PFSK-1 (cell line): ENCODE results near the gene FICD.

ENCODE experiments used
- FOXP2 ChIP-seq: optimal IDR thresholded peaks from 2 replicates; pipeline ENCODE3; 2011; ENCODE audit warnings: borderline replicate concordance, control low read depth, inconsistent platforms; ENCODE audit not compliant: insufficient read depth; ENCODE audit errors: extremely low read length, extremely low read depth
- POLR2AphosphoS5 ChIP-seq: IDR thresholded peaks from 2 replicates; pipeline ENCODE4 v1.6.1; 2012; ENCODE audit warnings: low read depth, mild to moderate bottlenecking, control low read depth, low read length, moderate library complexity
- SIN3A ChIP-seq: IDR thresholded peaks from 2 replicates; pipeline ENCODE4 v1.6.1; 2012; ENCODE audit warnings: mild to moderate bottlenecking, low read length, moderate library complexity, borderline replicate concordance; ENCODE audit not compliant: insufficient read depth
- TAF1 ChIP-seq: IDR thresholded peaks from 2 replicates; pipeline ENCODE4 v1.6.1; 2012; ENCODE audit warnings: low read length, control low read depth, borderline replicate concordance; ENCODE audit not compliant: insufficient read depth
- TF ChIP-seq, protein P1 (sequence below), 2 experiments: IDR thresholded peaks; 2 replicates each; pipeline versions ENCODE4 v1.6.1 to v1.8.0; 2011 to 2012; ENCODE audit warnings: low read depth in 2 of 2, low read length in 2 of 2, control low read depth in 1 of 2, inconsistent platforms in 1 of 2, mild to moderate bottlenecking in 1 of 2, moderate library complexity in 1 of 2; ENCODE audit not compliant: insufficient read depth in 1 of 2

FICD gene

DNA sequence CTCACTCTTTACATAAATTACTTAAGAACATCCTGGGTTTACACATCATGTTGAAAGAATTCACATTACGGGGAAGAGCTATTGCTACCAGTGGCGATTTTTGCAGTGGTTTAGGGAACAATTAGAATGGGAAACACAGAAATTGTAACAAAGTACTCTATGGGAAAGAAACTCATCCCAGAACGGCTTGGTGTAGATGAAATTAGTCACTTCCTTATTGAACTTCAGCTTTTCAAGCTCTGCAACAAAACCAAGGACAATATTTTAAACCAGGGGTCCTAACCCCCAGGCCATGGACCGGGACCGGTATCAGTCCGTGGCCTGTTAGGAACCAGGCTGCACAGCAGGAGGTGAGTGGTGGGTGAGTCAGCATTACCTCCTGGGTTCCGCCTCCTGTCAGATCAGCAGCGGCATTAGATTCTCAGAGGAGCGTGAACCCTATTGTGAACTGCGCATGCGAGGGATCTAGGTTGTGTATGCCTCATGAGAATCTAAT is 32.3 kb upstream of the FICD start:
- TF ChIP-seq POLR2AphosphoS5, result no peak
- TF ChIP-seq FOXP2, result no peak
- TF ChIP-seq, protein P1, sequence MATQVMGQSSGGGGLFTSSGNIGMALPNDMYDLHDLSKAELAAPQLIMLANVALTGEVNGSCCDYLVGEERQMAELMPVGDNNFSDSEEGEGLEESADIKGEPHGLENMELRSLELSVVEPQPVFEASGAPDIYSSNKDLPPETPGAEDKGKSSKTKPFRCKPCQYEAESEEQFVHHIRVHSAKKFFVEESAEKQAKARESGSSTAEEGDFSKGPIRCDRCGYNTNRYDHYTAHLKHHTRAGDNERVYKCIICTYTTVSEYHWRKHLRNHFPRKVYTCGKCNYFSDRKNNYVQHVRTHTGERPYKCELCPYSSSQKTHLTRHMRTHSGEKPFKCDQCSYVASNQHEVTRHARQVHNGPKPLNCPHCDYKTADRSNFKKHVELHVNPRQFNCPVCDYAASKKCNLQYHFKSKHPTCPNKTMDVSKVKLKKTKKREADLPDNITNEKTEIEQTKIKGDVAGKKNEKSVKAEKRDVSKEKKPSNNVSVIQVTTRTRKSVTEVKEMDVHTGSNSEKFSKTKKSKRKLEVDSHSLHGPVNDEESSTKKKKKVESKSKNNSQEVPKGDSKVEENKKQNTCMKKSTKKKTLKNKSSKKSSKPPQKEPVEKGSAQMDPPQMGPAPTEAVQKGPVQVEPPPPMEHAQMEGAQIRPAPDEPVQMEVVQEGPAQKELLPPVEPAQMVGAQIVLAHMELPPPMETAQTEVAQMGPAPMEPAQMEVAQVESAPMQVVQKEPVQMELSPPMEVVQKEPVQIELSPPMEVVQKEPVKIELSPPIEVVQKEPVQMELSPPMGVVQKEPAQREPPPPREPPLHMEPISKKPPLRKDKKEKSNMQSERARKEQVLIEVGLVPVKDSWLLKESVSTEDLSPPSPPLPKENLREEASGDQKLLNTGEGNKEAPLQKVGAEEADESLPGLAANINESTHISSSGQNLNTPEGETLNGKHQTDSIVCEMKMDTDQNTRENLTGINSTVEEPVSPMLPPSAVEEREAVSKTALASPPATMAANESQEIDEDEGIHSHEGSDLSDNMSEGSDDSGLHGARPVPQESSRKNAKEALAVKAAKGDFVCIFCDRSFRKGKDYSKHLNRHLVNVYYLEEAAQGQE (IDR thresholded peaks at IDR 0.05; ENCODE audit: insufficient read depth in 1 of 2, low read depth in 2 of 2, low read length in 2 of 2), result no peak
- no peak for TF ChIP-seq TAF1
- no peak for TF ChIP-seq SIN3A

- TF ChIP-seq SIN3A, result no peak
Observed at GRCh38 chr12:108483213-108484059, 31.6 kb upstream of the FICD start.

DNA sequence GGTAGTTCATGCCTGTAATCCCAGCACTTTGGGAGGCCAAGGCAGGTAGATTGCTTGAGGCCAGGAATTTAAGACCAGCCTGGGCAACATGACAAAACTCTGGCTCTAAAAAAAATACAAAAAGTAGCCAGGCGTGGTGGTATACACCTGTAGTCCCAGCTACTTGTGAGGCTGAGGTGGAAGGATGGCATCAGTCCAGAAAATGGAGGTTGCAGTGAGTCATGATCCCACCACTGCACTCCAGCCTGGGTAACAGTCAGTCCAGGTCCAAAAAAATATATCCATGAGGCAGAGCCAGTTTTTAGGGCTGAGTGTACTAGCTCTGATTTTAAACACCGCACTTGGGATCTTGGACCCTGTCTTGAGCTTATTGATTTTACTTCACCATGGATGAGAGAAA is 30.6 kb upstream of the FICD start:
- TF ChIP-seq, protein P1 (IDR thresholded peaks at IDR 0.05; ENCODE audit: insufficient read depth in 1 of 2, low read depth in 2 of 2, low read length in 2 of 2), result no peak
- TF ChIP-seq POLR2AphosphoS5 (no peak), SIN3A (no peak), FOXP2 (no peak), TAF1 (no peak)

GRCh38 chr12:108484845-108485244 is 30.2 kb upstream of the FICD start:
- TF ChIP-seq, protein P1 (IDR thresholded peaks at IDR 0.05; ENCODE audit: insufficient read depth in 1 of 2, low read depth in 2 of 2, low read length in 2 of 2), result no peak
- TF ChIP-seq TAF1, result no peak
- no peak for TF ChIP-seq POLR2AphosphoS5
- TF ChIP-seq SIN3A, result no peak
- TF ChIP-seq FOXP2, result no peak

- TF ChIP-seq, protein P1 (IDR thresholded peaks at IDR 0.05; ENCODE audit: insufficient read depth in 1 of 2, low read depth in 2 of 2, low read length in 2 of 2), result no peak
- TF ChIP-seq FOXP2 (no peak), SIN3A (no peak)
Observed at GRCh38 chr12:108491256-108491655, 23.8 kb upstream of the FICD start.
